T47D (cell line): ENCODE measurements around the gene KLF6.

Experiments used
- DNase-seq, 2 experiments: peaks; one replicate each; pipeline versions ENCODE4 v3.0.0 to v3.0.0-alpha.2; 2011 to 2012; ENCODE audit warnings: low read depth in 1 of 2, low spot score in 1 of 2
- JUND ChIP-seq: IDR thresholded peaks from 2 replicates; pipeline ENCODE4 v1.6.1; 2012; ENCODE audit warnings: low read depth
- in situ Hi-C: cut with HindIII; loops from 2 replicates; pipeline ENCODE4 v1.10.0; 2016; ENCODE audit warnings: low sequenced_read_pairs, low pct_unique_long_range_greater_than_20kb

The KLF6 gene

DNA sequence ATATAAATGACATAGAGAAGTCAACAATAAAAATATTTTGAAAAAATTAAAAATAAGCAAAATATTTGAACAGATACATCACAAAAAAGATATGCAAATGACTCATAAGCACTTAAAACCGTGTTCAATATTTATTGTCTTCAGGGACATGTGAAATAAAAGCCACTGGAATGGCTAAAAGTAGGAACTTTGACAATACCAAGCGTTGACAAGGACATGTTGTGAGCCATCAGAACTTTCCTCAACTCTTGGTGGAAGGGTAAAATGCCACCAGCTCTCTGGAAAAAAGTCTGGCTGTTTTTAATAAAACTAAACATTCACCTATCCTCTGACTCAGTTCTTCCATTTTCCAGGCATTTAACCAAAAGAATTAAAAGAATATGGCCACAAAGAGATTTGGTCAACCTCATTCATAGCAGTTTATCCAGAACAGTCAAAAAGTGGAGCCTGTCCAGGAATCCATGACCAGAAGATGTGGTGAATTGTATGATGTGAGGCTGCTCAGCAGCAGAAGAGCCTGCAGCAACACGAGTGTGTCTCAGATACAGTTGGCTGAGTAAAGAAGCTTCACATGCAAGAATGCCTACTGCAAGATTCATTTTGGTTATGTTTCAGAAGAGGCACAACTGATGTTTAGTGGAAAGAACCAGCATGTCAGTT lies 7.1 kb upstream of the KLF6 start:
- in situ Hi-C loops, result no loop called here
- TF ChIP-seq JUND, result no peak
- no peak for DNase-seq

- in situ Hi-C loops, result no loop called here
- TF ChIP-seq JUND, result no peak
Measured at GRCh38 chr10:3790858-3791257, 5.8 kb upstream of the KLF6 start.

GRCh38 chr10:3790272-3790671 lies 5.3 kb upstream of the KLF6 start:
- no peak for TF ChIP-seq JUND
- no peak for DNase-seq
- in situ Hi-C loops, result no loop called here

More at GRCh38 chr10:3790858-3791257, 5.8 kb upstream of the KLF6 start:
- no peak for DNase-seq

GRCh38 chr10:3789621-3790020 lies 4.6 kb upstream of the KLF6 start:
- no peak for TF ChIP-seq JUND
- in situ Hi-C loops, result no loop called here
- no peak for DNase-seq

- no peak for DNase-seq
- no peak for TF ChIP-seq JUND
- in situ Hi-C loops, result no loop called here
Measured at GRCh38 chr10:3787816-3788215, 2.8 kb upstream of the KLF6 start.

- TF ChIP-seq JUND, result no peak
- DNase-seq, result no peak
- in situ Hi-C loops, result no loop called here
Measured at GRCh38 chr10:3787016-3787400, 2.0 kb upstream of the KLF6 start.

- peak in 1 of 2 experiments; percentile 50 for DNase-seq
- in situ Hi-C loops, result no loop called here
- no peak for TF ChIP-seq JUND
Measured at GRCh38 chr10:3786295-3787015, 1.4 kb upstream of the KLF6 start.

- TF ChIP-seq JUND, result no peak
- peak in 1 of 2 experiments; percentile 63 for DNase-seq
- in situ Hi-C loops, result no loop called here
Measured at GRCh38 chr10:3785851-3786271, 852 bp upstream of the KLF6 start.

DNA sequence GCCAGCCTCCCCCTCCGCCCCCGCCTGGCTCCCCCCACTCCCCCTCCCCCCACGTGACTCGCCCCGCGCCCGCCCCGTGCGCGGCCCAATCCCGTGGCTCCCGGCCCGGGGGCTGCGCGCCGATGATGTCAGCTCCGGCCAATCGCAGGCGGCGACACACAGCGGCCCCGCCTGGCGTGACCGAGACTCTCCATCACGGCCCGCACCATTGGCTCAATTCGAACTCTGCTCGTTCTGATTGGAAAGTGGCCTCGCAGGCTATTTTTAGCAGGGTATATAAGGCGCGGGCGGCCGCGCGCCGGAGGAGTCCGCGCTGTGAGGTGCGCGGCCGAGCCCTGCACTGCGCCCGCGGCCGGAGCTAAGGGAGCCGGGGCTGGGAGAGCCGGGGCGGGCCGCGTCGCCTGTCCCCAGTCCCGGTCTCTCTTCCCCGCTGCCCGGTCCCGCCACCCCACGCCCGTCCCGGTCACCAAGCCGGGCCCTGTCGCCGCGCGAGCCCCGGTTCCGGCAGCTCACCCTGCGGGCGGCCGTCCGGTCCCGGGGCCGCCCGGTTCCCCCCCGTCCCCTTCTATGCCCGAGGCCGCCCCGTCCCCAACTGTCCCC lies 342 bp upstream of the KLF6 start:
- peak; percentile 85 for TF ChIP-seq JUND
- DNase-seq, result peak; percentile 99 to 100
- in situ Hi-C loops, result no loop called here

DNA sequence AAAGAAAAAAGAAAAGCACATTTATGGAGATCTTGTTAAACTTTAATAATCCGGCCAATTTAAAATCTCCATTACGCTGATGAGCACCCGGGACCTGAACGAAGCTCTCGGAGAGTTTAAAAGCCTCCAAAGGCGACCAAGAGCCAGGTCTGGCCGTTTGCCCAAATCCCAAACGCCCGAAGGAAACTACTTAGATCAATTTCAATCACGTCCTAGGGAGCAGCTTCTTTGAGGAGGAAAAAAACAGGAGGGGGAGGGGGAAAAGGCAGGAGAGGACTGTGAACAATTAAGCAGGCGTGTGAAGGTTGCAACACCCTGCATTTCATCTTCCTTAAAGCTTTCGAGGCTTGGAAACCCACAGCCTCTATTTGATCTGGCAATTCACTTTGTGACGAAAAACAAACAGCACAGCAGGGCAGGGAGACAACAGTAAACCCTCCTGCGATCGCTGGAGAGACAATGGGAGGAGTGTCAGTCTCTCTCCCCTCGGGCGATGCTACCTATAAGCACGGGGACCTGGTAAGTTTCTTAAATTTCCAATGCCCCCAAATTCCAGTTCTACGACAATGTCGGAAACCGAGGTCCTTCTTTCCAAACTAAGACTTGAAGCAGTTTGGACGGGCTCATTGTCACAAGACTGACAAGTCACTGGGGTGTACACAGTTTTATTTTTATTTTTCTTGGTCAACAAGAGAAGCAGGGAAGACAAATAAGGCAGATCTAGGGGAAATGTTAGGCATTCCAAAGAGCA lies 1.2 kb downstream of the KLF6 start:
- in situ Hi-C loops, result no loop called here
- TF ChIP-seq JUND, result no peak

DNA sequence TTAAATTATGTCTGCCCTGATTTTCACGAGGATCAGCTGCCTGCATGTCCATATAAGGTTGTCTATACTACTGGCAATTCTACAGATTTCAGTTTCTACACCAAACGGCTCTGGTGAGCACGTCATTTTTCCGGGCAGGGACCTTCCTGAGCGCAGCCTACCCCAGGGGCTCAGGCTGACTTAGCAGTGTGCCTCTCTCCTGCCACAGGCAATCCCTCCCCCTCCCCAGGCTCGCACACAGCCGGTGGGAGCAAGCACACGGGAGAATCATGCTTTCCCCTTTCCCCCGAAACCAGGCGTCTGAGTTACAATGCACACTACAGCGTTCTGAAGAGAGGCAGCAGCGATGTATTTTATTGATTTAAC lies 1.7 kb downstream of the KLF6 start:
- no peak for TF ChIP-seq JUND
- in situ Hi-C loops, result no loop called here
- DNase-seq, result peak in 1 of 2 experiments; percentile 60

More for the DNA sequence above, 1.2 kb downstream of the KLF6 start:
- peak; percentile 73 to 98 for DNase-seq

DNA sequence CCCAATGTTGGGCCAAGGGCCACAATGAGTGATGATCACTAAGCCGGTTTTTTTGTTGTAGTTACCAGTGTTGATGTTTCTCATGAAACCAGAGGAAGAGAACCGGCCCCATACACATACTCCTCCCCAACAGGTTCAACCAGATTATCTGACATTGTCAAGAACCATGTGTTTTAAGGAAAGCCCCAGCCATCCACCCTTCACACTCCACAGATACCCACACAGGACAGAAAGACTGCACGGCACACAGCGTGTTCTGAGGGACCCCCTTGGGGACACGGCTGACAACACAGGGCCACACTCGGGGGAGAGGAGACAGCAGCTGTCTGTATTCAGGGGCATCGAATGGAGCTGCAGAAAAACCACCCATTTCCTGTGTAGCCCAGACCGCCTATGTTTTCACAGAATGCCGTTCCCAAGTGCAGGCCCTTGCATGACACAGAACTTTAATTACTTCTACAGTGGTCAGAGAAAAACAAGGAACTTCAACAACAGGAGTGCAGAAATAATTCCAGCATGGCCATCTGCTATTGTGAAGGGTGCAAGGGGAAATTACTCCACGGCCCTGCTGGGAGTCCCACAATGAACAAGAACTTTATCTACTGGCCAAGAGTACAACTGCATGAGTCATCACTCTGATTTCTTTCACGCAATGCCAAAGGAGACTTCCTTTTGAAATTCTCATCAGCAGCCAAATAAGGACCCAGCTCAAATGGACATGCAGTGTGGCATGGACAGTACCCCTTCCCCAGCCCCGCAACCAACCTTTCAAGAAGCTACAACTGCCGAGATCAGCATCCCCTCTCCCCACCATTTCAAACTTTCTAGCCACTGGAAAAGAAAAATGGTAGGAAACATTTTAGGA lies 2.3 kb downstream of the KLF6 start:
- TF ChIP-seq JUND, result no peak; the same call in 1 of the 2 replicates
- in situ Hi-C loops, result no loop called here
- peak; percentile 59 to 83 for DNase-seq
